Umbilical cord (tissue), 2 donors: Measurements from ENCODE around the gene KLHDC8A. TPM values are rescaled to one million over a fixed set of nuclear protein-coding genes. Genes with fewer than 3 reads are reported as not detected.
"Not testable (repeated sequence)": the region's sequence is repeated elsewhere in the genome, so short reads cannot be mapped to it uniquely, and the experiment has no call there.

ENCODE experiments used
- DNase-seq: peaks from one replicate; pipeline ENCODE4 v3.0.0-alpha.2; 2015; ENCODE audit warnings: low spot score
- total RNA-seq: library from RNA; depleted of rRNA; stranded (reverse); fragments of >200 nt; gene quantifications from one replicate; pipeline ENCODE4 v1.2.3, GENCODE V29; 2014; ENCODE audit warnings: low replicate concordance; ENCODE audit not compliant: insufficient read depth

Gene KLHDC8A
- total RNA-seq, 1 donor from 2014 or later: not detected

DNA sequence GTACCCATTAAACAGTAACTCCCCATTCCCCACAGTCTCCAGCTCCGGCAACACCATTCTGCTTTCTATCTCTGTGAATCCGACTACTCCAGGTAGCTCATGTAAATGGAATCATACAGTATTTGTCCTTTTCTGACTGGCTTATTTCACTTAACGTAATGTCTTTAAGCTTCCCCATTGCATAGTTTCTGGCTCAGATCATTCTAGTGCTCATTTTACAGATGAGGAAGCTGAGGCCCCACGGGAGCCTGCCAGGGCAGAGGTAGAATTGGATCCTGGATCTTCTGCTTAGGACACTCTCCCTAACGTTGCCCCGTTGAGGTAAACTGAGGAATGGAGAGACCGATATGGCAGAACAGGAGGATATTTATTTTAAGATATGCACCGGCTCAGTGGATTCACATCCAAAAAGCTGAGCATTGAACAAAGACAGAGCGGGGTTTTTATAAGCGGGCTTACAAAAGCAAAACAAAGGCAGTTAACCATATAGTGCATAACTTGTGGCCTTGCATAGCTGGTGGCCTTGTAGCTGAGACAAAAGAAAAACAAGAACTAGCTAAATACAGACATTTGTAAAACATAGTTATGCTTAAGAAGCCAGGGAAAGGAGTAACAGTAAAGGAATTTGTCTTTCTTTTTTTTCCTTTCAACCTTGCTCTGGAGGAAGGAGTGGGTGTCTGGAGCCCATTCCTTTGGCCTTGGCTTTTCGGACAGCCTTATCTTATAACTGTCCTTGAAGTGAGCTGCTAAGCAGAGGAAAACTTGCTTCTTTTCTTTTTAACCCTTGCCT lies 15.3 kb upstream of the KLHDC8A start:
- peak; percentile 85 for DNase-seq

DNA sequence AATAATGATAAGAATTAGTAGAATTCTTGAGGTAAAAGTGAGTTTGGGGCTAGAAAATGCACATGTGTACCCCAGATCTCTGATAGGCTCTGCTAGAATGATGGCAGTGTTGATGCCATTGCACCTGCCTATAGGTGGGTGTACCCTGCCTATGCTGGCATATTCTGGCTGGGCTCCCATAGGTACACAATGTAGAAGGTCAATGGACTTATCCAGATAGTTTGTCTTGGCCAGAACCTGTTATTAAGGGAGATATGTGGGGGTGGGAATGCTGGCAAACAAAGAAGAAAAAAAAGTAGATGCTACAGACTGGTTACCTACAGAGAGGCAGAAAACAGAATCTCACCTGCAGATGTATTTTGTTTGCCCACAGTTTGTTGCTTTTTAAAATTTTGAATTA lies 14.1 kb upstream of the KLHDC8A start:
- DNase-seq: no peak

DNA sequence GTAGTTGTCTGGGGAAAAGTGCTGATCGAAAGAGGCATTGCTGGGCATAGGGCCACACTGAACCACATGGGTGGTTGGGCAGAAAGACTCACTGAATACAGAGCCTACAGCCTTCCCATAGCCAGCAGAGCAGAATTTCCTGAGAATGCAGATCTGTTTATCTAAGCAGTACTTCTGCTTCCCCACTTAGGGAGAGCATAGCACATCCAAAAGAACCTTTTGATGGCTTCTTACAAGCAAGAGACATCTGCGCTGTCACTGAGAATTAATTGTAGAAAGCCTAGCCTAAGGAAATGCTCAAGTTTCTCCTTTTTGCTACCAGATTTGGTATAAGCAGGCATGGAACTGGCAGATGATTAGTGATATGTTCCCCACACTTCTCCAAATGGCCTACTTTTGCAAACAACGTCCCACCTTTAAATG lies 13.0 kb upstream of the KLHDC8A start:
- DNase-seq: peak; percentile 52

GRCh38 chr1:205368478-205368877 lies 11.8 kb upstream of the KLHDC8A start:
- DNase-seq: no peak

GRCh38 chr1:205365945-205366463 lies 9.3 kb upstream of the KLHDC8A start:
- DNase-seq: peak; percentile 23

DNA sequence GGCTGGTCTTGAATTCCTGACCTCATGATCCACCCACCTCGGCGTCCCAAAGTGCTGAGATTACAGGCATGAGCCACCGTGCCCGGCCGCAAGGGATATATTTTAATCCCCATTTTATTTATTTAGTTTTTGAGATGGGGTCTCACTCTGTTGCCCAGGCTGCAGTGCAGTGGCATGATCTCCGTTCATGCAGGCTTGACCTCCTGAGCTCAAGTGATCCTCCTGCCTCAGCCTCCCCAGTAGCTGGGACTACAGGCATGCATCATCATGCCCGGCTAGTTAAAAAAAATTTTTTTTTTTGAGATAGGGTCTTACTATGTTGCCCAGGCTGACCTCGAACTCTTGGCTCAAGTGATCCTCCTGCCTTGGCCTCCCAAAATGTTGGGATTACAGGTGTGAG lies 8.4 kb upstream of the KLHDC8A start:
- DNase-seq: not testable (repeated sequence)

DNA sequence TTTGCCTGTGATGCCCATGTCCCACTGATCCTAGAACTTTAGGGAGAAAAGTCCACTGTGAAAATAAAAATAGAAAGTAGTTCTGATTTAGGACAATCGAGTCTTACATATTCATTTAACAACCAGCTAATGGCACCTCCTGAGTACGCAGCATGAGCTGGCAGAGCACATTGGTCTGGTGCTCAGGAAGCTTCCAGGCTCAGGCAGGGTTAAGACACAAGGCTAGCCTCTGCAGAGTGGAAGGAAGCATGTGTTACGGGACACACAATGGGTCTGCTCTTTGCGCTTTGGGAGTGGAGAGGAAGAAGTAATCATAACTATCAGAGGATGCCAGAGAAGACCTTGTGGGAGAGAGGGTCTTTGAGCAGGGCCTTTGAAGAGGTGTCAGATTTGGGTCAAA lies 4.2 kb upstream of the KLHDC8A start:
- no peak for DNase-seq

GRCh38 chr1:205359771-205360565 lies 3.2 kb upstream of the KLHDC8A start:
- no peak for DNase-seq

DNA sequence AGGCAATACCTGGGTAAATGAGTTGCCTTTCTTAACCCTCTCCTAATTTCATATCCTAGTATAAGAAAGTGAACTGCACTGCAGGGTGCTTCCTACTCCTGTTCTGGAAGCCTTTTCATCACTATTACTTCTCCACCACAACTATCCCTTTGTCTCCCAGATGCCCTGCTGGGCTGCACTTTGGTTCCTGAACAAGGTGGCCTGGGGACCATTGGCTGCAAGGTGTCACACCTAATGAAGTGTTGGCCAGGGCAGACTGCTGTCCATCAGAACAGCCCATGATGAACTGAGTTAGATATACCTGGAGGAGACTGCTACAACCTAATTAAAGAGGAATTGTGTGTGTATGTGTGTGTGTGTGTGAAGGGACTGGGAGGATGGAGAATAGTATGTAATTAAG lies 1.9 kb upstream of the KLHDC8A start:
- no peak for DNase-seq

DNA sequence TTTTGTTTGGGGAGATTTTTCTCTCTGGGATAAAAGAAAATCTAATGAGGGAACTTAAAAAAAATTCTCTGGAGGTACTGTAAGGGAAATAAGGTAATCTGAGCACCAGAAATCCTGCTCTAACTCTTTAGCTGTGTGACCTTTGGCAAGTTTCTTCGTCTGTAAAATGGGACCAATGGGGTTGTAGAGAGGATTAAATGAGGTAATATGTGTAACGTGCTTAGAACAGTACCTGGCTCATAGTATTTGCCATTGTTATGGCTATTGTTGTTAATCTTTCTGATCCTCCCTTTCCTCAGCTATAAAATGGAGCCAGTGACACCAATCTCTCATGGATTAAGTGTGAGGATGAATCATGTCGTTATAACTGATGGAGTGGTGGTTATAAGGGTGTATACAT lies 845 bp upstream of the KLHDC8A start:
- DNase-seq: no peak

- no peak for DNase-seq
Observed at GRCh38 chr1:205355075-205355453, 1.7 kb downstream of the KLHDC8A start.

DNA sequence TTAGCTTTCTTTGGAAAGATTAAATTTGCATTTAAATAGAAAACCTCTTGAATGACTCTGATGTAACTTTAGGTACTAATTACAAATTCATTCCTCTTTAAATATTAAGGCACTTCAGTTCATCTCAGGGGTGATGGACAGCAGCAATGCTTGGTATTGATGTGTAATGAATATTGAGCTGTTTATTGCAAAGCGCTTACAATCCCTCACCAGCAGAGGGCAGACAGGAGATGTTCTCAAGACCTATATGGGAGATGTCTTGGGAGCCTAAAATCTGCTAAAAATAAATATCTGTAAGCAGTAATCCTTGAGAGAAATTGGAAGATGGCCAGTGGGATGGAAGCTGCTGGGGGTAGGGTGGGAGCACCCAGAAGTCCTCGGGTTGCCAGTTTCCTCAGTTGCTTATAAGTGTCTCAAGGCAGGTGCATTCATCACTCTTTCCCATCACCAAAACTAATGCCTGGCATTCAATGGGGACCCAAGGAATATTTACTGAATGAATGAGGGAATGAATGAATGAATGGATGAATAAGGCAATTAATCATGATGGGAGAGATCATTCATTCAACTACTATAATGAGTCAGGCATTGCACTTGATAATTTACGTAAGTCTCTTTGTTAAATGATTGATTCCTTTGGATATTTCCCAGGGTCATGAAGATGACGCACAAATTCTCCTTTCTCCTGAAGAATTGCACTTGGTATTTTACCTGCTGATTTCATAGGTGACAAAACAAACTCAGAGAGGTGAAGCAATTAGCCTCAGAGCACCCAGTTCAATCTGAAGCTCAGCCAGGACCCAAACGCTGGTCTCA lies 2.3 kb downstream of the KLHDC8A start:
- DNase-seq: peak; percentile 72

GRCh38 chr1:205353612-205354011 lies 3.1 kb downstream of the KLHDC8A start:
- no peak for DNase-seq

DNA sequence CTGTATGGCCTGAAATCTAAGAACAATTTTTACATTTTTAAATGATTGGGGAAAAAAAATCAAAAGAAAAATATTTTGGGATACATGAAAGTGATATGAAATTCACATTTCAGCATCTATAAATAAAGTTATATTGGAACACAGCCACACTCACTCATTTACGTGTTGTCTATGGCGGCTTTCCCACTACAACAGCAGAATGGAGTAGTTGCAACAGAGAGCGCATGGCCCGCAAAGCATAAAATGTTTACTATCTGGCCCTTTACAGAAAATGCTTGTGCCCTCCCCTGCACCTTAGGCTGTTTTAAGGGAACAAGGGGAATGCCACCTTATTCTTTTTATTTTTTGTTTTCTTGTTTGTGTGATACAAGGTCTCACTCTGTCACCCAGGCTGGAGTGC lies 3.5 kb downstream of the KLHDC8A start:
- DNase-seq: no peak

GRCh38 chr1:205351984-205352713 lies 4.6 kb downstream of the KLHDC8A start:
- no peak for DNase-seq

- no peak for DNase-seq
Observed at GRCh38 chr1:205350691-205351141, 6.0 kb downstream of the KLHDC8A start.

DNA sequence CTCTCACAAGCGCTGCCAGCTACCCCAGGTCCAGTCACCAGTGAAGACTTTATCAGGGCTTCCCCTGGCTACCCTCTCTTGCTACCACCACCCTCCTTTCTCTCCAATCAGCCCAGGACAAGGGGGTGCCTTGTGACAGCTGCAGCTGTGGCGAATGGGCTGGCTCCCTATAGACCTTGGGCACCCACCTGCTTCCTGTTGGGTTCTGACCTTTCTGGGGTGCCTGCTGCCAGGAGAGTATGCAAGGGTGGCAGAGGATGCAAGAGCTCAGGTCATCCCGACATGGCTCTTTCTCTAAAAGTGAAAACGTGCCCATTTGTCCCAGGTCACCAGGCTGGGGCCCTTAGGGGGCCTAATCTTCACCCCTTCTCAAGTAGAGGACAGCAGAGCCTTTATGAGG lies 6.6 kb downstream of the KLHDC8A start:
- no peak for DNase-seq

DNA sequence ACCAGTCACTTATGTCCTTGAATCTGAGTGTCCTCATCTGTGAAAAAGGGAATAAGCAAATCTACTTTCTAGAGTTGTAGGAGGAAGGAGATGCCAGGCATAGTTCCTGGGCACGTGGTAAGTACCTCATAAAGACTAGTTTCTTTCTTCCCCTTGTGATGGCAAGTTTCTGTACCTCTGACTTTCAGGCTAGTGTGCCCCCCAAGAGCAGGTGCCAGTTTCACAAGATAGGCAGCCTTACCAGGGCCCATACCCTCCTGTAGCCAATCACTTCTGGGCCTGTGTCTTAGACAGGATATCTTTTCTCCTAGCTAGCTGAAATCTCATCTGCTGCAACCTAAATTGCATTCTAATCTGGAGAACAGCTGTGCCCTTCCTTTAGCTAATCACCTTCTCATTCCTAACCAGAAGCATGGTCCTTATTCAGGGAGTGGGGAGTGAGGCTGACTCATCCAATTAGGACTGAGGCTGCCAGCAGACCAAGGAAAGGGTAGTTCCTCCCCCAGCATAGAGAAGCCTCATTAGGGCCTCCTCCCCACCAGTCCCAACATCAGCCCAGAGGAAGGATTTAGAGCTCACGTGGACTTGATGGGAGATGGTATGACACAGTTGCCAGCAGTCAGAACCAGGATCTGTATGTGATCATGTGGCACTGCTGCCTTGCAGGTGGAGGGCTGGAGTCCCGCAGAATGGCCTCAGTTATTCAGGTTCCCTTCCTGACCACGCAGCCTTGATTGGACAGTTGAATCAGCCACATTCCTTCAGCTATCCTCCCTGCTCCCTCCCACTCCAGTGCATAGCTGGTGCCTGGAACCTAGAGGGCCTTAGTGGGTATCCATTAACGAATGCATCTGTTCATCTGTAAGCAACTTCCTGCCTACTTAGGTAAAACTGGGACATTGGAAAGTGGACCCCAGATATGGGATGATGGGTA lies 7.9 kb downstream of the KLHDC8A start:
- DNase-seq: no peak

DNA sequence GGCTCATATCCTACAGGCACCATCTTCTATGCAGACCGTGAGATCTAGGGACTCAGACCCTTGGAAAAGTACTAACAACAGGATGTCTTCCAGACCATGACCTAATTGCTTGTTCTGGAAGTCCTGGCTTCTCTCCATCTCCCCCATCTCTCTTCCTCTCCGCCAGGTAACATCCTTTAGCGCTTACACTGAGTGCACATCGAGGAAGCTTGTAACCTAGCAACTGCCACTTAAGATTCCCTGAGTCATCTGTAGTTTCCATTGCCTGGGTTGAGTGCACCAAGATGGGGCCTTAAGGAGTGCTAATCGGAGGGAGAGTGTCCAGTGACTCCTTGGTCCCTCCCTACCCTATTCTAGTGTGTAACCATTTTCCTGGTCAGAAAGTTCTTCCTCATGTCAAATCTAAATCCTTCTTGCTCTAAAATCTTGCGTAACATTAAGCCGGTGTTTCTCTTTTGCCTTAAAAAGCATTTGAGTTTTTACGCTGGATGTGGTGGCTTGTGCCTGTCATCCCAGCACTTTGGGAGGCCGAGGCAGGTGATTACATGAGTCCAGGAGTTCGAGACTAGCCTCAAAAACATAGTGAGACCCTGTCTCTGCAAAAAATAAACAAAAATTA lies 9.7 kb downstream of the KLHDC8A start:
- no peak for DNase-seq

GRCh38 chr1:205345761-205346160 lies 11.0 kb downstream of the KLHDC8A start:
- no peak for DNase-seq
